Parathyroid adenoma (tissue), 2 donors: ENCODE data around the gene SETD2.
"Not testable (repeated sequence)": the region's sequence is repeated elsewhere in the genome, so short reads cannot be mapped to it uniquely, and the experiment has no call there.

ENCODE experiments used
- H2AFZ ChIP-seq: fragments of 300-600 bp; sonication (generic); one replicate; pipeline ENCODE4 v1.7.0; 2017; ENCODE audit warnings: antibody characterized with exemption, mild to moderate bottlenecking
- H3K27ac ChIP-seq: fragments of 300-600 bp; sonication (generic); one replicate; pipeline ENCODE4 v1.7.0; 2017
- H3K27me3 ChIP-seq: fragments of 300-600 bp; sonication (generic); one replicate; pipeline ENCODE4 v1.7.0; 2017; ENCODE audit warnings: low read length; ENCODE audit not compliant: control insufficient read depth, insufficient read depth
- H3K36me3 ChIP-seq: fragments of 300-600 bp; sonication (generic); one replicate; pipeline ENCODE4 v1.7.0; 2017; ENCODE audit warnings: low read length; ENCODE audit not compliant: control insufficient read depth, insufficient read depth
- H3K4me1 ChIP-seq: fragments of 300-600 bp; sonication (generic); one replicate; pipeline ENCODE4 v1.7.0; 2017; ENCODE audit warnings: control low read depth
- H3K4me2 ChIP-seq: fragments of 300-600 bp; sonication (generic); one replicate; pipeline ENCODE4 v1.7.0; 2017; ENCODE audit warnings: low read length
- H3K4me3 ChIP-seq: fragments of 300-600 bp; sonication (generic); one replicate; pipeline ENCODE4 v1.7.0; 2017; ENCODE audit warnings: low read depth, low read length
- H3K79me2 ChIP-seq: fragments of 300-600 bp; sonication (generic); one replicate; pipeline ENCODE4 v1.7.0; 2017; ENCODE audit warnings: control low read depth
- H3K9ac ChIP-seq: fragments of 300-600 bp; sonication (generic); one replicate; pipeline ENCODE4 v1.7.0; 2017; ENCODE audit warnings: mild to moderate bottlenecking
- H3K9me3 ChIP-seq: fragments of 300-600 bp; sonication (generic); one replicate; pipeline ENCODE4 v1.7.0; 2017; ENCODE audit warnings: low read length; ENCODE audit not compliant: control insufficient read depth
- CTCF ChIP-seq: fragments of 300-600 bp; sonication (generic); IDR thresholded peaks from one replicate; pipeline ENCODE4 v1.7.0; 2017; ENCODE audit warnings: antibody characterized with exemption, mild to moderate bottlenecking
- donor health status: primary hyperparathyroidism.

Gene SETD2

GRCh38 chr3:47079432-47079831, 84.5 kb downstream of the SETD2 start:
- H3K36me3 ChIP-seq: no peaks in the 10 kb centered on the region
- no peak overlapping the region for H2AFZ ChIP-seq
- H3K4me2 ChIP-seq: no peak overlapping the region
- H3K9ac ChIP-seq: no peak overlapping the region
- H3K27ac ChIP-seq: no peak overlapping the region
- H3K4me1 ChIP-seq: no peaks in the 10 kb centered on the region
- H3K79me2 ChIP-seq: peaks cover 24% of the 10 kb centered on the region
- H3K9me3 ChIP-seq: no peaks in the 10 kb centered on the region
- no peak overlapping the region for H3K4me3 ChIP-seq
- H3K27me3 ChIP-seq: no peaks in the 10 kb centered on the region
- no peak for TF ChIP-seq CTCF

- H3K27me3 ChIP-seq: no peaks in the 10 kb centered on the region
- TF ChIP-seq CTCF: no peak
- H3K79me2 ChIP-seq: peaks cover 48% of the 10 kb centered on the region
- no peak overlapping the region for H3K9ac ChIP-seq
- H3K36me3 ChIP-seq: no peaks in the 10 kb centered on the region
- H3K9me3 ChIP-seq: no peaks in the 10 kb centered on the region
- no peaks in the 10 kb centered on the region for H3K4me1 ChIP-seq
- H3K4me2 ChIP-seq: no peak overlapping the region
- H3K27ac ChIP-seq: no peak overlapping the region
- H3K4me3 ChIP-seq: no peak overlapping the region
- H2AFZ ChIP-seq: no peak overlapping the region
Observed at GRCh38 chr3:47073685-47074084, 90.2 kb downstream of the SETD2 start.

GRCh38 chr3:47070770-47071169, 93.1 kb downstream of the SETD2 start:
- Histone ChIP-seq H3K9me3 (no peaks in the 10 kb centered on the region), H3K79me2 (peaks cover 47% of the 10 kb centered on the region), H3K4me2 (no peak overlapping the region), H3K4me3 (no peak overlapping the region), H3K27ac (no peak overlapping the region), H3K27me3 (no peaks in the 10 kb centered on the region), H3K9ac (no peak overlapping the region), H3K36me3 (no peaks in the 10 kb centered on the region), H3K4me1 (no peaks in the 10 kb centered on the region), H2AFZ (no peak overlapping the region)
- no peak for TF ChIP-seq CTCF

- not testable (repeated sequence) for H3K4me2 ChIP-seq, H3K27me3 ChIP-seq, H3K9ac ChIP-seq, H3K36me3 ChIP-seq, H3K4me3 ChIP-seq, H3K27ac ChIP-seq, H3K9me3 ChIP-seq, H3K4me1 ChIP-seq, H2AFZ ChIP-seq
- H3K79me2 ChIP-seq: peaks cover 33% of the 10 kb centered on the region
Observed at GRCh38 chr3:47066259-47066658, 97.7 kb downstream of the SETD2 start.

- Histone ChIP-seq H3K79me2 (peaks cover 32% of the 10 kb centered on the region), H3K27me3 (no peaks in the 10 kb centered on the region), H3K9ac (no peak overlapping the region), H3K27ac (no peak overlapping the region), H3K36me3 (no peaks in the 10 kb centered on the region), H3K4me2 (no peak overlapping the region), H3K4me3 (no peak overlapping the region), H3K4me1 (no peaks in the 10 kb centered on the region), H3K9me3 (no peaks in the 10 kb centered on the region), H2AFZ (no peak overlapping the region)
- TF ChIP-seq CTCF: no peak
Observed at GRCh38 chr3:47065681-47066080, 98.2 kb downstream of the SETD2 start.
